HepG2 (cell line): ENCODE results near the gene CARS2.

Source experiments
- ARNT ChIP-seq: fragments of 450-650 bp; IDR thresholded peaks from 2 replicates; pipeline ENCODE4 v1.6.1; 2017
- CSRNP1 ChIP-seq: sonication (generic); formaldehyde crosslinking; IDR thresholded peaks from 2 replicates; pipeline ENCODE4 v1.8.1; 2023; ENCODE audit warnings: mild to moderate bottlenecking, missing genetic modification reagents
- CTCF ChIP-seq: sonication (generic); formaldehyde crosslinking; IDR thresholded peaks from 2 replicates; pipeline ENCODE4 v1.5.0; 2020; ENCODE audit warnings: mild to moderate bottlenecking, missing genetic modification reagents, moderate library complexity
- EP300 ChIP-seq, 3 experiments: sonication (generic) in 1 of 3; formaldehyde crosslinking in 1 of 3; IDR thresholded peaks; 2 replicates each; pipeline versions ENCODE4 v1.5.1 to v1.6.1; 2011 to 2020; ENCODE audit warnings: low read depth in 2 of 3, low read length in 2 of 3, borderline replicate concordance in 1 of 3, improper control_type of control experiment in 1 of 3, mild to moderate bottlenecking in 1 of 3, missing genetic modification reagents in 1 of 3, moderate library complexity in 1 of 3
- GFI1 ChIP-seq: sonication (generic); formaldehyde crosslinking; IDR thresholded peaks from 2 replicates; pipeline ENCODE4 v1.5.0; 2020; ENCODE audit warnings: missing genetic modification reagents, mild to moderate bottlenecking, borderline replicate concordance
- HMGXB4 ChIP-seq, 2 experiments: sonication (generic) in 1 of 2; formaldehyde crosslinking in 1 of 2; IDR thresholded peaks; 2 replicates each; pipeline versions ENCODE4 v1.4.0 to v1.6.1; 2018 to 2020; ENCODE audit warnings: missing genetic modification reagents in 2 of 2, borderline replicate concordance in 1 of 2, low read depth in 1 of 2, mild to moderate bottlenecking in 1 of 2, missing biosample characterization in 1 of 2
- POLR2A ChIP-seq, 2 experiments: IDR thresholded peaks; 2 replicates each; pipeline ENCODE4 v1.6.1; 2011; ENCODE audit warnings: low read depth in 2 of 2, low read length in 2 of 2, mild to moderate bottlenecking in 1 of 2, moderate library complexity in 1 of 2; ENCODE audit not compliant: insufficient read depth in 1 of 2
- RERE ChIP-seq: IDR thresholded peaks from 2 replicates; pipeline ENCODE4 v1.6.1; 2016; ENCODE audit warnings: low read depth, missing genetic modification reagents, missing compliant biosample characterization
- SPEN ChIP-seq: sonication (generic); formaldehyde crosslinking; IDR thresholded peaks from 2 replicates; pipeline ENCODE4 v1.5.1; 2020; ENCODE audit warnings: low read depth, mild to moderate bottlenecking, missing genetic modification reagents
- ZBTB2 ChIP-seq: sonication (generic); formaldehyde crosslinking; IDR thresholded peaks from 2 replicates; pipeline ENCODE4 v1.8.0; 2022; ENCODE audit warnings: low read depth, missing genetic modification reagents
- ZC3H13 ChIP-seq: sonication (generic); formaldehyde crosslinking; IDR thresholded peaks from 2 replicates; pipeline ENCODE4 v1.8.1; 2023; ENCODE audit warnings: mild to moderate bottlenecking, missing genetic modification reagents, moderate library complexity
- ZFP36L1 ChIP-seq: sonication (generic); formaldehyde crosslinking; IDR thresholded peaks from 2 replicates; pipeline ENCODE4 v1.8.0; 2022; ENCODE audit warnings: mild to moderate bottlenecking, missing genetic modification reagents, moderate library complexity
- ZNF10 ChIP-seq: sonication (generic); formaldehyde crosslinking; IDR thresholded peaks from 2 replicates; pipeline ENCODE4 v1.4.0; 2020; ENCODE audit warnings: mild to moderate bottlenecking, low read depth, missing genetic modification reagents, borderline replicate concordance

GRCh38 chr13:110638257-110638656, 67.7 kb downstream of the CARS2 start:
- no peak for TF ChIP-seq ZBTB2 (CRISPR knock-in tag)
- TF ChIP-seq ZC3H13 (CRISPR knock-in tag): no peak
- TF ChIP-seq POLR2A (IDR thresholded peaks at IDR 0.05; ENCODE audit: insufficient read depth in 1 of 2, low read depth in 2 of 2, low read length in 2 of 2): no peak
- no peak for TF ChIP-seq CTCF (CRISPR knock-in tag)
- TF ChIP-seq HMGXB4 (CRISPR knock-in tag; IDR thresholded peaks at IDR 0.05; ENCODE audit: borderline replicate concordance in 1 of 2, low read depth in 1 of 2): no peak
- no peak for TF ChIP-seq SPEN
- no peak for TF ChIP-seq ZNF10 (CRISPR knock-in tag)
- TF ChIP-seq CSRNP1 (CRISPR knock-in tag): no peak
- TF ChIP-seq GFI1 (CRISPR knock-in tag): no peak
- no peak for TF ChIP-seq EP300 (IDR thresholded peaks at IDR 0.05; ENCODE audit: low read depth in 2 of 2, low read length in 2 of 2)
- TF ChIP-seq EP300 (CRISPR knock-in tag; IDR thresholded peaks at IDR 0.05; ENCODE audit: borderline replicate concordance): no peak
- no peak for TF ChIP-seq ARNT
- no peak for TF ChIP-seq RERE (CRISPR knock-in tag)
- no peak for TF ChIP-seq ZFP36L1 (CRISPR knock-in tag)
